ENCODE measurements around the gene NDUFAF3.
A peak's percentile ranks its signal among the peaks of the same experiment; 100 is the strongest.

The NDUFAF3 gene

GRCh38 chr3:49019941-49020329 is 2.0 kb upstream of the NDUFAF3 start:
- DNase-seq: no peak

- DNase-seq: no peak
Measured at GRCh38 chr3:49020330-49021212, 1.4 kb upstream of the NDUFAF3 start.

- DNase-seq: peak; percentile 97
Measured at GRCh38 chr3:49021213-49021812, 608 bp upstream of the NDUFAF3 start.

GRCh38 chr3:49022688-49023171 is 809 bp downstream of the NDUFAF3 start:
- DNase-seq: no peak

- DNase-seq: no peak
Measured at GRCh38 chr3:49023775-49024174, 1.9 kb downstream of the NDUFAF3 start.

- DNase-seq: no peak
Measured at GRCh38 chr3:49024449-49024848, 2.5 kb downstream of the NDUFAF3 start.

GRCh38 chr3:49025005-49025792 is 3.3 kb downstream of the NDUFAF3 start:
- DNase-seq: no peak

- DNase-seq: no peak
Measured at GRCh38 chr3:49025793-49026520, 4.0 kb downstream of the NDUFAF3 start.

GRCh38 chr3:49026536-49026935 is 4.6 kb downstream of the NDUFAF3 start:
- no peak for DNase-seq

- DNase-seq: no peak
Measured at GRCh38 chr3:49027634-49028033, 5.7 kb downstream of the NDUFAF3 start.

- no peak for DNase-seq
Measured at GRCh38 chr3:49028298-49028672, 6.4 kb downstream of the NDUFAF3 start.

- DNase-seq: peak; percentile 91
Measured at GRCh38 chr3:49028673-49029562, 7.0 kb downstream of the NDUFAF3 start, which contains the start of gene IMPDH2. Gene IMPDH2 (minus strand): TSS chr3:49029398. CDS start chr3:49029350, 48 bp downstream.

- DNase-seq: no peak
Measured at GRCh38 chr3:49029563-49029884, 7.6 kb downstream of the NDUFAF3 start.

GRCh38 chr3:49030321-49030720 is 8.4 kb downstream of the NDUFAF3 start:
- DNase-seq: no peak

- DNase-seq: no peak
Measured at GRCh38 chr3:49032646-49033304, 10.9 kb downstream of the NDUFAF3 start.

- DNase-seq: no peak
Measured at GRCh38 chr3:49034650-49035049, 12.7 kb downstream of the NDUFAF3 start.

- DNase-seq: no peak
Measured at GRCh38 chr3:49035281-49035680, 13.4 kb downstream of the NDUFAF3 start.

- no peak for DNase-seq
Measured at GRCh38 chr3:49053543-49053942, 31.6 kb downstream of the NDUFAF3 start.

GRCh38 chr3:49054344-49054862 is 32.5 kb downstream of the NDUFAF3 start:
- DNase-seq: no peak

- DNase-seq: no peak
Measured at GRCh38 chr3:49057268-49057667, 35.3 kb downstream of the NDUFAF3 start.

- no peak for DNase-seq
Measured at GRCh38 chr3:49058011-49058410, 36.1 kb downstream of the NDUFAF3 start.
